ENCODE data around the gene KIF16B. TPM values are rescaled to one million over a fixed set of nuclear protein-coding genes. Genes with fewer than 3 reads are reported as not detected.
"Not testable (repeated sequence)": the region's sequence is repeated elsewhere in the genome, so short reads cannot be mapped to it uniquely, and the experiment has no call there.

The KIF16B gene
- total RNA-seq, 1 experiment from 2014 or later = 6.1 TPM

DNA sequence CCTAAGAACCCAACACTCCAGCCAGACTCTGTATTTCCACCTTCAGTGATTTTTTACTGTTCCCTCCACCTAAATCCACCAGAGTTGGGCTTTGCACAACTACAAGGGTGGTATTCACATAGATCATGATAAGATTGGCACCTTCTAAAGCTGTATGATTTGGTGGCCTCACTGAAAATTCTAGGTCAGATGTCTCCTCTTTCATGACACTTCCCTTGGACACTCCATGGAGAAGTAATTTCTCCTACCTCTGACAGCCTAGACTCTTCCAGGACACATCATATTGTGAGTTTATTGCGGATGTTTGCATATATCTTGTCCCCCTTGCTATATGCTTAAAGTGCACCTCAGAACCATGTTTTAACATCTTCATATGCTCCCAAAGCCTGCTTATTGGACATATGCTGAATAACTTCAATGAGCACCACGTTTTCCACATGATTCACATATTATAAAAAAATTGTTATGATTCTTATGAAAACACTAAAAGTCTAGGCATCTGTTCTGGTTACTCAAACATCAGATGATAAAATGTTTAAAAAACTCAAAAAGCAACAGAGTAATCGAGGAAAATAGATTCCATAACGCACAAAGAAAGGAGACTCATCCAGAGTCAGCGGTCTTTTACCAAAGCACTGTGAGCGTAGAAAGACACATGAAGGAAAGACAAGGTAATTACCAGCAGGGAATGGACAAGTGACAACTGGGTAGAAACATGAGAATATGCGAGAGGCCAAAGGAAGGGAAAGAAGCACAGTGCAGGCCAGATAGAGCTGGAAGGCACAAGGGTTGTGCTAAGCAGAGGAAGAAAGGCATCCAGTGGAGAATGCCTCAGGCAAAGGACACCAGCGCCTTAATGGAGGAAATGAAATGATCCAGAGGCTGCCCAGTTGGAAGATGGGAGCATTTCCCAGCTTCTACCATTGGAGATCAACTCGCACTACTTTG is 46.5 kb downstream of the KIF16B start:
- no peak for DNase-seq (ENCODE audit: low read depth)

- not testable (repeated sequence) for DNase-seq (ENCODE audit: low read depth)
Observed at GRCh38 chr20:16522651-16523050, 50.6 kb downstream of the KIF16B start.

GRCh38 chr20:16520154-16520553 is 53.1 kb downstream of the KIF16B start:
- DNase-seq (ENCODE audit: low read depth) = no peak

DNA sequence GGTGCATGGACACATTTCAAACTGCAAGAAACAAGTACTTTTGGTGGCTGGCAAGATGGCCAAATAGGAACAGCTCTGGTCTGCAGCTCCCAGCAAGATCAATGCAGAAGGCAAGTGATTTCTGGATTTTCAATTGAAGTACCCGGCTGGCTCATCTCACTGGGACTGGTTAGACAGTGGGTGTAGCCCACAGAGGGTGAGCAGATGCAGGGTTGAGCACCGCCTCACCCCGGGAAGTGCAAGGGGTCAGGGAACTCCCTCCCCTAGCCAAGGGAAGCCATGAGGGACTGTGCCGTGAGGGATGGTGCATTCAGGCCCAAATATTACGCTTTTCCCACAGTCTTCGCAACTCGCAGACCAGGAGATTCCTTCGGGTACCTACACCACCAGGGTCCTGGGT is 53.6 kb downstream of the KIF16B start:
- DNase-seq (ENCODE audit: low read depth) = not testable (repeated sequence)

GRCh38 chr20:16518784-16519084 is 54.5 kb downstream of the KIF16B start:
- DNase-seq (ENCODE audit: low read depth) = no peak

DNA sequence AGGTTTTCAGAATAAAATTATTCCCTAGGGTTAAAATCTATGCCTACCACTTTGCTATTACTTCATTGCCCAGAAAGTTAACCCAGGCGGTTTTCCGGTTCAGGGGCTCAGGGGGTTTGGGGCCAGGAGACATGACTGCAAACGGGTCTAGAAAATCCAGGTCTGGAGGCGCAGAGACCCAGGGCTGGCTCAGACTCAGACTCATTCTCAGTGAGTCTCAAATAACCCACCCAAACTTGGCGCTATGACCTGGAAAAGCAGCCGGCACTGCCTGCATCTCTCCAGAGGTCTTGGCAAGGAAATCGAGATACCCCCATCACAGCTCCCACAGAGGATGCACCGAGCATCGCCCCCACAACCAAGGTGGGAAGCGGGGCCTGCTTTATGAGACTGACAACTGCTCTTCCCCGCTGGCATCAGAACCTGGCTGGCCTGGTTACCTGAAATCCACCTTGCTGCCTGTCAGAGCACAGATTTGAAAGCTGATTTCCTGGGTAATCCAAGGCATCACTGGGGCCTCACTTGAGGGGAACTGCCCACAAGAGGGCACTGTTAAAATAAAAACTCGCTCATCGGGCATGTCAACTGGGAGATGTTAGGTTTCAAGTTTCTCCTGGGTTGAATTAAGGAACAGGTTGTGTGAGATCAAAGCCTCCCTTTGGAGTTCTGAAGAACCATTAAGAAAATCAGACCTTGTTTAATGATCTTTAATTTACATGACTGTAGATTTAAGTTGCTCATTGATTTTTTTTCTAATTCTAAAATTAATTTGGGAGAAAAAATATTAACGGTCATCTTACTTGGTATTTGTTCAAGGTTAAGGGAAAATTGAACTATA is 55.1 kb downstream of the KIF16B start:
- DNase-seq (ENCODE audit: low read depth) = peak; percentile 27

DNA sequence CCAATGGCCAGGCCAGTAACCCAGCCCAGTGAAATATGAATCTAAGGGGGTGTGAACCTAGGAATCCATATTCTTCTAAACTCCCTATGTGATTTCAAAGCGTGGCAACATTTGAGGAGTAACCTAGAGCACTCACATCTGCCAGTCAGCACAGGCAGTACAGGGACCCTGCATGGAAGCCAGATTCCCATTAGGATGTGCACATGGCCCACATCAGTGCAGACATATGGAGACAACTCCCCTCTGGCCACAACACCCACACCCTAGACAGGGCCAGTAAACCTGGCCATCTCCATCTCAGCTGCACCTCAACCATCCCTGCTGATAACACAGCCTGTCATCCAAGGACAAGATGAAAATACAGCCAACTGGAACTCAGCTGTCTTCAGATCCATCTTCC is 56.5 kb downstream of the KIF16B start:
- DNase-seq (ENCODE audit: low read depth) = no peak

DNA sequence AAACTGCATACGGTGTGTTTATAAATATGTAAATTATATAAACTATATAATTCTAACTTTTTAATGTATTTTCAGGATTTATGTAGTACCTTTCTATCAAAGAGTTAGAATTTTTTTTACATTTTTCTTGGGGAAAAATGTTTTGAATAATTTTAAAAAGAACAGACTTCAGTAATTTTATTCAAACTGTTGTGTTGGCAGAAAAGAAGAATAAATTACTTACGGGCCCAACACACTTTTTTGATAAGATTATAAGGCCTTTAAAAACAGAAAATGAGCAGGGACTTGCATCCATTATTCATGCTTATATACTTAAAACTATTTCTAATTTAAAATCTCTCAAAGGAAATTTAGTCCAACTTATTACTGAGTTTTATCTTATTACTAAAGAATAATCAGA is 58.2 kb downstream of the KIF16B start:
- DNase-seq (ENCODE audit: low read depth) = no peak

DNA sequence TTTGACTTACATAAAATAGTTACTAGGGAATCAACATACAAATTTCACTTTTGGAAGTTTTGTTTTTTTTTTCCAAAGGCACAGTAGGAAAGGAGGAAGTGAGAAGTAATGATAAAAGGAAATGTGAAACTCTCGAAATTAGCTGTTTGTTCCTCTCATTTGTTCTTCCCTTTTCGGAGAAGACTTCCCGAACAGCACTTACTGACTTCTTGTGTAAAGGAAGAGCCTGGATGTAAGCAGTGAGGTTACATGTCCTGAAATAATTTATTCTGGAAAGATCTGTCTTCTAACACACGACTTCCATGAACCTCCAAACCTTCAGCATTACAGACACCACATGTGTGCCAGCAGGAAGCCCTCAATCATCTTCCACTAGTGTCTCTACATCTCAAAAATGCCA is 59.1 kb downstream of the KIF16B start:
- no peak for DNase-seq (ENCODE audit: low read depth)

DNA sequence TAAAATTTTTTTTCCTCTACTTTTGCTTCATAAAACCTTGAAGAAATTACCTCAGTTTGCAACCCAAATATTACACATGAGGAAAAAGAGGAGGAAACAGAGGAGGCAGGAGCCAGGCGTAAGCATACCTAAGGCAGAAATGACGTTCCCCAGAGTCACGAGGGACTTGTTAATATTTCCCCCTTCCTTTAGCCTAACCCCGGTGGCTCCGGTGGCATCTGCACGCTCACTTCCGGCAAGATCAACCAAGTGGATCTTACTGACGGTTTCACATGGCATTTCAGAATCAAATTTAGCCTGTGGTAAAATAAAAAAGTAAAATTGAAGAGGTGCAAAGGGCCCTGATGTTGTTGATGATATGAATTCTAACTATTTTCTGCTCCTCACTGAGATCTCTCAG is 67.4 kb downstream of the KIF16B start:
- DNase-seq (ENCODE audit: low read depth) = no peak

- DNase-seq (ENCODE audit: low read depth) = no peak
Observed at GRCh38 chr20:16501301-16501700, 71.9 kb downstream of the KIF16B start.

GRCh38 chr20:16500197-16500596 is 73.1 kb downstream of the KIF16B start:
- no peak for DNase-seq (ENCODE audit: low read depth)

DNA sequence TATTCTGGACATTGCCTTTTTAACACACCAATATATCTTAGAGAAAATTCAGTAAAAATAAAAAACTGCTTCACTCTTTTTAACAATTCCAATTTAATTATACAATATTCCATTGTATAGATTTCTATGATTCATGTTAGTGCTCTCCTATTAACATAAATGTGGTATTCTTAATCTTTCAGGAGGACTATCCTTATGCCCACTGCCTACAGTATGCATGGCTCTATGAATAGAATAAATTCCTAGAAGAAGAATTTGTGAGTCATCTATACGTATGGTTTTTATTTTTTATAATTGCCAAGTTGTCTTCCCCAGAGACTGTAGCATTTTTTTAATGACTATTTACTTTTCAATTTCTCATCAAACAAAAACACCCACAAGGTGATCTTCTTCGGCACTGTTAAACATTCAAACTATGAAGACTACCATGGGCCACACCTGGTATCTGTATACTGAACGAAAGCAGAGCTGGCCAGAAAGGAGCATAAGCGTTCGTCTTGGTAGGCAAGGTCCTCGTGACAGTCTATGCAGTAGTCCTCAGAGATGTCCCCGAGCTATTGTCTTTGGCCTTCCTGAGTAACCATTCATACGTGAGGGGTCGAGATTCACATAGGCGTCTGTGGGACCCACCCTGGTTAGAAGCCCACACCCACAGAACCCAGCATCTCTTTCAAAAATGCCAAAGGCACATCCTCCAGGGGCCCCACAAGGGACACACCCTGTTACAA is 74.6 kb downstream of the KIF16B start:
- DNase-seq (ENCODE audit: low read depth) = no peak

GRCh38 chr20:16497896-16498295 is 75.4 kb downstream of the KIF16B start:
- no peak for DNase-seq (ENCODE audit: low read depth)

DNA sequence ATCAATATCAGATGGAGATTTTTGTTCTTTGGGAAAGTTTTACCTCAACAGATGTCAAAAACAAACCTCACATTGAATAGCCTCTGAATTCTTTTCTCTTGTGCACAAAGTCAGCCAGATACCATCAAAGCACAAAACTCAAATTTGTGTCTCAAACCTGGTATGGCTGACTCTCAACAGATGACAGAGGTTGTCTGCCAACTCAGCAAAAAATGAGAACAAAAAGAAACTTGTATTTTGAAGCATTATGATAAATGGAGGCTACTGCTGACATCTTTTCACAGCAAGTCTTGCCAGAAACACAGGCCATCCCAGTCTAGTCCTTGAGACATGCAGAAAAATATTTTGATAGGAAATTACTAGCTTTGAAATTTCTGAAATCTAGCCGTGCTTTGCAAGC is 79.8 kb downstream of the KIF16B start:
- no peak for DNase-seq (ENCODE audit: low read depth)

- DNase-seq (ENCODE audit: low read depth) = peak; percentile 40
Observed at GRCh38 chr20:16491294-16491905, 81.8 kb downstream of the KIF16B start.

DNA sequence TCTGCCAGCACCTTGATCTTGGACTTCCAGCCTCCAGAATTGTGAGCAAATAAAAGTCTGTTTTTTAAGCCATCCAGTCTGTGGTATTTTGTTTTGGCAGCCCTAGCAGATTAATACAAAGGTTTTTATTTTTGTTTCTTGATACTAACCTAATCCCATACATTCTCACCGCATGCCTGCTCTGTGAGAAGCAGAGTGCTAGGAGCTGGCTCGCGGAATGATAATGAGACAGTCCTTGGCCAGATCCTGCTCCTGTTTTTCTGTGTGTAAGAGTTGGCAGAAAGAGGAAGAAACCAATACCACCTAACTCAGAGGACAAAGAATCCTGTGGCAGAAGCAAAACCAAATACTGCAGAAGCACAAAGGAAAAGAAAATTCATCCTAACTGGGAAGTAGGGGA is 82.6 kb downstream of the KIF16B start:
- no peak for DNase-seq (ENCODE audit: low read depth)

DNA sequence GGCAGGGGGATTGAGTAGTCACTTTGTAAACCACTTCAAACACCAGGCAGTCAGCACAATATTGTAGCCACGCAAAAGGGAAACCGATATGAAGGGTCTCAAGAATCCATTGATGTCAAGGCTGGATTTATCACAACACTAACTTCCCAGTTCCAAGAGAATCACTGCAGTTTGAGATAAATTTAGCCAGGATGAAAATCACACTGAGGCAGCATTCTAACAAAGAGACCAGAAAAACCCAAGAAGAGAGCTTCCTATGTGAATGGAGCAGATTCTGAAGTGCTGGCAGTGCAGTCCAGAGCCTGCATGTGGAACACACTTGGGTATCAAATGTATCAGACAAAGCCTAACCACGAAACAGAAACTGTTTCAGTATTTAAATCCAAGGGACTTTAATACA is 84.6 kb downstream of the KIF16B start:
- DNase-seq (ENCODE audit: low read depth) = no peak

DNA sequence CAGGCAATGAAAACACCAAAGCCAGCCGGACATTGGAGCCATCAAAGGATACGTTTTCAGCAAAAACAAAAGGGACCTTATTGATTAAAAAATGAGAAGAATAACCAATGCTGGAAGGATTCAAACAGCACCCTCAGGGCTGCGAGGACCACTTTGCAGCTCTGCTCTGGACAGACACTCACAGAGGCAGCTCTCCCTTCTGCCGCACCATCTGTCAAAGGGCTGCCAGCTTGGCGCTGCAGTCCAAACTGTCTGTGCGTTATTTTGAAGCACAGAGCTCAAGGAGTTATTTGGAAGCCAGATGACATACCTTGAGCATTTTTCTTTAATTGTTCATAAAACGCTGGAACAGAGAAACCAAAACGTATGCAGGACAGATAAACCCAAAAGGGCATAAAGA is 85.2 kb downstream of the KIF16B start:
- DNase-seq (ENCODE audit: low read depth) = no peak

- DNase-seq (ENCODE audit: low read depth) = no peak
Observed at GRCh38 chr20:16486532-16486931, 86.7 kb downstream of the KIF16B start.

DNA sequence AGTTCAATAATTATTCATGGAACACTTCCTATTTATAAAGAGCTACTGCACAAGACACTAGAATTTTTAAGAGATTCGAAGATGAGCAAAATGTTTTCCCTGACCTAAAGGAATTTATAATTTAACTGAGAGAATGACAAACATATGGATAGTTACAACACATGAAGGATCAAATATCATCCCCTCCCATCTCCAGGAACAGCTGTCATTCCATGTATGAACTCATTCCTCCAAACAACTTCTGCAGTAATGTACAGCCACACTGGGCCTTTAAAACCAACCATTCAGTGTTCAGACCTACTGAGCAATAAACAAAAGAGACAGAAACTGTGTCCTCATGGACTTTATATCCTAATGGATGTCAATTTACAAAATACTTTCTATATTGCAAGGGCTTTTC is 87.8 kb downstream of the KIF16B start:
- no peak for DNase-seq (ENCODE audit: low read depth)

GRCh38 chr20:16483024-16483423 is 90.2 kb downstream of the KIF16B start:
- no peak for DNase-seq (ENCODE audit: low read depth)
